HCT116 (cell line): ENCODE results near the gene GNL3L. TPM values are rescaled to one million over a fixed set of nuclear protein-coding genes. Genes with fewer than 3 reads are reported as not detected.
A peak's percentile ranks its signal among the peaks of the same experiment; 100 is the strongest.

ENCODE experiments used
- ATAC-seq: fragments of 200-7000 bp; cut with Tn5 transposase; 2 replicates; pipeline ENCODE4 v1.9.1; 2020; ENCODE audit warnings: mild to moderate bottlenecking, moderate library complexity
- BruUV-seq: library from RNA; stranded (reverse); fragments of 400-500 nt; replicated peaks from 2 replicates; lab custom pipeline; 2021; lab: Mats Ljungman, UMichigan
- CTCF ChIA-PET: fragments of 300-600 bp; sonication (Branson Sonifier 250); formaldehyde crosslinking; loops from one replicate; lab custom pipeline; 2021; ENCODE audit warnings: antibody characterized with exemption; lab: Charles Lee
- POLR2A ChIA-PET: fragments of 300-600, 350-600 bp; sonication (Branson Sonifier 250); formaldehyde crosslinking; loops from one replicate; lab custom pipeline; 2021; ENCODE audit warnings: antibody characterized with exemption; lab: Charles Lee
- RAD21 ChIA-PET, 2 experiments: fragments of 300-600 bp; sonication (Branson Sonifier 250); formaldehyde crosslinking; loops; one replicate each; lab custom pipeline; 2023; ENCODE audit warnings: low total read pairs in 2 of 2; ENCODE audit not compliant: uncharacterized antibody in 2 of 2, unreplicated experiment in 2 of 2, low non-redundant PET in 1 of 2; lab: Charles Lee
- DNase-seq: peaks from one replicate; pipeline ENCODE4 v3.0.0-alpha.2; 2010; ENCODE audit warnings: low read depth, low spot score
- H2AFZ ChIP-seq: fragments of 200-600 bp; shearing (Covaris generic), sonication (generic); 2 replicates; pipeline ENCODE4 v1.6.1; 2017; ENCODE audit warnings: low read depth, mixed run types, mixed read lengths, antibody characterized with exemption, low read length; ENCODE audit not compliant: poor library complexity, severe bottlenecking
- H3K27ac ChIP-seq: 2 replicates; pipeline ENCODE4 v1.5.1; 2012; ENCODE audit warnings: low read depth, low read length
- H3K27me3 ChIP-seq: fragments of 200-600 bp; sonication (generic); 2 replicates; pipeline ENCODE4 v1.6.1; 2016; ENCODE audit warnings: mixed run types, low read length, mixed read lengths; ENCODE audit not compliant: insufficient read depth
- H3K36me3 ChIP-seq, 2 experiments: fragments of 200-500 bp in 1 of 2; fragments of 200-600 bp in 1 of 2; sonication (Bioruptor generic) in 1 of 2; sonication (generic) in 1 of 2; 2 replicates each; pipeline versions ENCODE4 v1.5.1 to v1.6.1; 2014 to 2016; ENCODE audit warnings: low read length in 2 of 2, inconsistent platforms in 1 of 2, mixed read lengths in 1 of 2, mixed run types in 1 of 2; ENCODE audit not compliant: insufficient read depth in 2 of 2, control insufficient read depth in 1 of 2
- H3K4me1 ChIP-seq, 2 experiments: fragments of 200-600 bp in 1 of 2; sonication (generic) in 1 of 2; 2 replicates each; pipeline versions ENCODE4 v1.5.1 to v1.6.1; 2012 to 2017; ENCODE audit warnings: low read length in 2 of 2, inconsistent platforms in 1 of 2, mild to moderate bottlenecking in 1 of 2, mixed read lengths in 1 of 2, mixed run types in 1 of 2, moderate library complexity in 1 of 2; ENCODE audit not compliant: insufficient read depth in 2 of 2, control insufficient read depth in 1 of 2
- H3K4me2 ChIP-seq: fragments of 200-600 bp; sonication (generic); 2 replicates; pipeline ENCODE4 v1.6.1; 2017; ENCODE audit warnings: mixed run types, low read length, mixed read lengths
- H3K4me3 ChIP-seq, 2 experiments: fragments of 200-600 bp in 1 of 2; sonication (generic) in 1 of 2; replicated peaks in 1 of 2; 2 replicates each; pipeline ENCODE4 v1.5.1; 2011 to 2016; ENCODE audit warnings: low read length in 2 of 2, control low read depth in 1 of 2, low read depth in 1 of 2, mild to moderate bottlenecking in 1 of 2, mixed read lengths in 1 of 2, mixed run types in 1 of 2
- H3K79me2 ChIP-seq: fragments of 200-600 bp; sonication (generic); 2 replicates; pipeline ENCODE4 v1.6.1; 2017; ENCODE audit warnings: mild to moderate bottlenecking, mixed run types, low read length, moderate library complexity, mixed read lengths; ENCODE audit not compliant: insufficient read depth
- H3K9ac ChIP-seq: fragments of 200-600 bp; sonication (generic); 2 replicates; pipeline ENCODE4 v1.6.1; 2016; ENCODE audit warnings: low read length, mixed read lengths
- H3K9me2 ChIP-seq: fragments of 200-600 bp; sonication (generic), shearing (Covaris generic); 2 replicates; pipeline ENCODE4 v1.6.1; 2017; ENCODE audit warnings: mixed run types, mild to moderate bottlenecking, moderate library complexity; ENCODE audit not compliant: insufficient read depth
- H3K9me3 ChIP-seq, 2 experiments: fragments of 200-500 bp in 1 of 2; fragments of 200-600 bp in 1 of 2; sonication (Bioruptor generic) in 1 of 2; sonication (generic) in 1 of 2; 2 replicates each; pipeline ENCODE4 v1.6.1; 2014 to 2017; ENCODE audit warnings: low read length in 2 of 2, mixed read lengths in 2 of 2, inconsistent platforms in 1 of 2, low read depth in 1 of 2, mild to moderate bottlenecking in 1 of 2, mixed run types in 1 of 2, moderate library complexity in 1 of 2; ENCODE audit not compliant: control insufficient read depth in 1 of 2, insufficient read depth in 1 of 2
- H4K20me1 ChIP-seq: fragments of 200-600 bp; sonication (generic), shearing (Covaris generic); 2 replicates; pipeline ENCODE4 v1.6.1; 2017; ENCODE audit warnings: mixed run types, mild to moderate bottlenecking, moderate library complexity; ENCODE audit not compliant: insufficient read depth
- ATF3 ChIP-seq: IDR thresholded peaks from 2 replicates; pipeline ENCODE4 v1.6.1; 2012
- CBX3 ChIP-seq: IDR thresholded peaks from 2 replicates; pipeline ENCODE4 v1.6.1; 2012; ENCODE audit warnings: low read depth
- CEBPB ChIP-seq: IDR thresholded peaks from 2 replicates; pipeline ENCODE4 v1.6.1; 2012; ENCODE audit warnings: low read depth
- CTCF ChIP-seq, 3 experiments: fragments of 200-600 bp in 1 of 3; sonication (generic) in 1 of 3; IDR thresholded peaks in 2 of 3; conservative IDR thresholded peaks in 1 of 3; 2 replicates each; pipeline ENCODE4 v1.5.1; 2012 to 2017; ENCODE audit warnings: low read depth in 2 of 3, low read length in 2 of 3, antibody characterized with exemption in 1 of 3, borderline replicate concordance in 1 of 3, control low read depth in 1 of 3, mild to moderate bottlenecking in 1 of 3, mixed read lengths in 1 of 3, mixed run types in 1 of 3, moderate library complexity in 1 of 3; ENCODE audit not compliant: insufficient read depth in 1 of 3
- EGR1 ChIP-seq: IDR thresholded peaks from 2 replicates; pipeline ENCODE4 v1.6.1; 2012; ENCODE audit warnings: low read depth
- EZH2phosphoT487 ChIP-seq: fragments of 200-600 bp; IDR thresholded peaks from 2 replicates; pipeline ENCODE4 v1.6.1; 2018; ENCODE audit warnings: antibody characterized with exemption, borderline replicate concordance
- FOSL1 ChIP-seq: IDR thresholded peaks from 2 replicates; pipeline ENCODE4 v1.6.1; 2012; ENCODE audit warnings: low read depth
- MAX ChIP-seq: IDR thresholded peaks from 2 replicates; pipeline ENCODE4 v1.6.1; 2012
- POLR2A ChIP-seq: IDR thresholded peaks from 2 replicates; pipeline ENCODE4 v1.7.0; 2011; ENCODE audit warnings: borderline replicate concordance; ENCODE audit not compliant: insufficient read depth, insufficient read length; ENCODE audit errors: extremely low read depth
- POLR2AphosphoS5 ChIP-seq: IDR thresholded peaks from 2 replicates; pipeline ENCODE4 v1.6.1; 2011; ENCODE audit warnings: mild to moderate bottlenecking, low read depth, low read length, moderate library complexity
- RAD21 ChIP-seq: IDR thresholded peaks from 2 replicates; pipeline ENCODE4 v1.6.1; 2012; ENCODE audit warnings: low read depth, mild to moderate bottlenecking
- REST ChIP-seq: IDR thresholded peaks from 2 replicates; pipeline ENCODE4 v1.6.1; 2012; ENCODE audit warnings: low read depth
- SIN3A ChIP-seq: IDR thresholded peaks from 2 replicates; pipeline ENCODE4 v1.6.1; 2012; ENCODE audit warnings: low read depth
- ZBTB33 ChIP-seq: IDR thresholded peaks from 2 replicates; pipeline ENCODE4 v1.6.1; 2011; ENCODE audit warnings: mild to moderate bottlenecking, low read length, moderate library complexity; ENCODE audit not compliant: insufficient replicate concordance; ENCODE audit errors: extremely low read depth
- ZFX ChIP-seq: fragments of 450-650 bp; IDR thresholded peaks from 2 replicates; pipeline ENCODE4 v1.6.1; 2017
- ZNF274 ChIP-seq: fragments of 200-500 bp; sonication (Bioruptor generic); IDR thresholded peaks from 2 replicates; pipeline ENCODE4 v1.6.1; 2014; ENCODE audit warnings: mild to moderate bottlenecking, low read depth, low read length, inconsistent platforms
- intact Hi-C: fragments of 100-400 bp; cut with micrococcal nuclease; formaldehyde crosslinking; loops from 2 replicates; pipeline ENCODE4 v1.10.0; 2022
- total RNA-seq: library from RNA; stranded (reverse); gene quantifications from one replicate; pipeline ENCODE4 v1.2.1, GENCODE V29; 2021; ENCODE audit not compliant: unreplicated experiment

Gene GNL3L
- total RNA-seq, 1 experiment from 2014 or later: 60.2 TPM

GRCh38 chrX:54482839-54483593 is 47.0 kb upstream of the GNL3L start:
- H3K9me2 ChIP-seq: no peaks in the 10 kb centered on the region
- no peaks in the 10 kb centered on the region for H3K79me2 ChIP-seq
- no peaks in the 10 kb centered on the region for H3K27me3 ChIP-seq
- no peak overlapping the region for H3K9ac ChIP-seq
- H3K4me1 ChIP-seq: peaks cover 5 to 12% of the 10 kb centered on the region in 2 experiments; a peak in 3 of 4 replicates
- H3K9me3 ChIP-seq: no peaks in the 10 kb centered on the region
- H2AFZ ChIP-seq: no peak overlapping the region
- no peak for TF ChIP-seq ZNF274
- TF ChIP-seq CBX3: no peak
- TF ChIP-seq MAX: no peak
- TF ChIP-seq FOSL1: no peak
- no peak for TF ChIP-seq EZH2phosphoT487
- no peak for TF ChIP-seq CTCF (IDR thresholded peaks at IDR 0.05 in 2 of 3, conservative IDR thresholded peaks at IDR 0.05 in 1 of 3; ENCODE audit: borderline replicate concordance in 1 of 3, insufficient read depth in 1 of 3, low read depth in 2 of 3, low read length in 2 of 3)
- no peak for TF ChIP-seq RAD21
- no peak for TF ChIP-seq SIN3A
- TF ChIP-seq ZBTB33: no peak
- TF ChIP-seq POLR2A: no peak
- TF ChIP-seq REST: no peak
- TF ChIP-seq POLR2AphosphoS5: no peak
- TF ChIP-seq EGR1: no peak
- no peak for TF ChIP-seq ATF3
- TF ChIP-seq ZFX: no peak
- no peak for TF ChIP-seq CEBPB
- no peaks in the 10 kb centered on the region for H4K20me1 ChIP-seq
- POLR2A ChIA-PET: no interaction called here
- ATAC-seq (no peak), DNase-seq (no peak)
- no TSS peak for BruUV-seq
- peak overlapping the region; percentile 39; the same call in 1 of the 2 replicates for H3K4me2 ChIP-seq
- H3K36me3 ChIP-seq: no peaks in the 10 kb centered on the region
- no peak overlapping the region for H3K27ac ChIP-seq
- RAD21 ChIA-PET: no interaction called here
- intact Hi-C loops: no loop called here
- CTCF ChIA-PET: no interaction called here
- no peak overlapping the region for H3K4me3 ChIP-seq
